Measurements from ENCODE around the gene CYP2F1. TPM values are rescaled to one million over a fixed set of nuclear protein-coding genes. Genes with fewer than 3 reads are reported as not detected.
A peak's percentile ranks its signal among the peaks of the same experiment; 100 is the strongest.
"Not testable (repeated sequence)": the region's sequence is repeated elsewhere in the genome, so short reads cannot be mapped to it uniquely, and the experiment has no call there.

Gene CYP2F1
- total and polyA plus RNA-seq, 10 of the 15 experiments (the other 5 are each of a cell fraction or from before 2014, with no cell fraction given) = not detected

DNA sequence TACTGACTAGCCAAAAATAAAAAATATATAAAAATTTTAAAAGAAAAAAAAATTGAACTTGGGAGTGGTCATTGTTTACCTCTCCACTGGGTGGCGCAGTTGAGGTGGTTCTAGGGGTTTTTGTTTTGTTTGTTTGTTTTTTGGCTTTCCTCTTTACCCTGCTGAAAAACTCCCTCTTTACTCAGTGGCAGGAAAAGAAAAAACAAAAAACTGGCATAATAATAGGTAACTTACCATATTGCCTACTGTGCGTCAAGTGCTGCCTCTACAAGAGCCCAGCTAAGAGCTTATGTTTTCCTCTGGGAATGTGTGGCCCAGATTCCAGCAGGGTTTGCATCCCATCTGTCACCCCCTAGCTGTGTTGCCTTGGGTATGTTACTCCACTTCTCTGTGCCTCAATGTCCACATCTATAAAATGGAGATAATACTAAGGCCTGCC is 12.6 kb downstream of the CYP2F1 start:
- in situ Hi-C loops (cut with MboI); BruUV-seq (replicated peaks); H2AFZ ChIP-seq (ENCODE audit: control insufficient read depth, low read depth, low read length); H3K27me3 ChIP-seq (replicated peaks in 1 of 2; ENCODE audit: control insufficient read depth in 2 of 2, insufficient read depth in 2 of 2, low read length in 1 of 2); H3K4me3 ChIP-seq; H3K27ac ChIP-seq (ENCODE audit: control insufficient read depth, insufficient read depth); H3K79me2 ChIP-seq (ENCODE audit: control insufficient read depth, insufficient read depth, low read length); H3K4me2 ChIP-seq (ENCODE audit: control insufficient read depth, insufficient read depth); H3K36me3 ChIP-seq (ENCODE audit: control insufficient read depth in 2 of 2, insufficient read depth in 2 of 2, low read length in 1 of 2); DNase-seq (ENCODE audit: low read depth, low spot score); intact Hi-C loops (cut with micrococcal nuclease; ENCODE audit: unreplicated experiment); FAIRE-seq; H3K9me3 ChIP-seq (replicated peaks; ENCODE audit: control insufficient read depth, insufficient read depth, low read length); ATAC-seq; H3K4me1 ChIP-seq (ENCODE audit: control insufficient read depth, insufficient read depth, low read length); H4K20me1 ChIP-seq (ENCODE audit: control insufficient read depth, insufficient read depth); H3K9ac ChIP-seq (ENCODE audit: control insufficient read depth, insufficient read depth, low read length): not testable (repeated sequence)
- POLR2A ChIA-PET = interaction anchor here (0.6 kb wide), 1 partner anchor 303 kb away, joined by 3 read pairs; no protein-coding TSS in a partner anchor
- peak; percentile 27; the same call in 1 of the 2 replicates for TF ChIP-seq SMC3 (IDR thresholded peaks at IDR 0.05; ENCODE audit: borderline replicate concordance, low read length)
- TF ChIP-seq RAD21 (IDR thresholded peaks at IDR 0.05; ENCODE audit: insufficient read depth, low read depth, low read length) = peak; percentile 47
- TF ChIP-seq CTCF (IDR thresholded peaks at IDR 0.05 in 2 of 3, conservative IDR thresholded peaks at IDR 0.05 in 1 of 3; ENCODE audit: control insufficient read depth in 2 of 3, extremely low read depth in 1 of 3, insufficient read depth in 1 of 3, low read depth in 3 of 3, low read length in 3 of 3) = peak; percentile 43 to 51 (median 48)
- CTCF ChIA-PET = interaction anchor here (0.6 to 1.3 kb wide), 7 partner anchors 18 to 463 kb away, joined by 3 to 9 read pairs (median 3); no protein-coding TSS in a partner anchor
- WGBS (ENCODE audit: insufficient coverage, insufficient replicate concordance, low lambda C conversion rate, missing lambda C conversion rate) = 50% methylated on average over 2 of the region's 2 CpGs
- SMC1A ChIA-PET (ENCODE audit: uncharacterized antibody, unreplicated experiment) = interaction anchor here (1.4 to 1.6 kb wide), 2 partner anchors 16 to 133 kb away, joined by 3 read pairs; no protein-coding TSS in a partner anchor
- RAD21 ChIA-PET (ENCODE audit: unreplicated experiment) = interaction anchor here (0.6 kb wide), 1 partner anchor 18 kb away, joined by 3 read pairs; no protein-coding TSS in a partner anchor

GRCh38 chr19:41127362-41127761 is 13.1 kb downstream of the CYP2F1 start:
- H3K27ac ChIP-seq (ENCODE audit: control insufficient read depth, insufficient read depth); H4K20me1 ChIP-seq (ENCODE audit: control insufficient read depth, insufficient read depth); BruUV-seq (replicated peaks); in situ Hi-C loops (cut with MboI); H3K4me3 ChIP-seq; POLR2A ChIA-PET; DNase-seq (ENCODE audit: low read depth, low spot score); H3K4me1 ChIP-seq (ENCODE audit: control insufficient read depth, insufficient read depth, low read length); H3K79me2 ChIP-seq (ENCODE audit: control insufficient read depth, insufficient read depth, low read length); H3K27me3 ChIP-seq (replicated peaks in 1 of 2; ENCODE audit: control insufficient read depth in 2 of 2, insufficient read depth in 2 of 2, low read length in 1 of 2); H3K36me3 ChIP-seq (ENCODE audit: control insufficient read depth in 2 of 2, insufficient read depth in 2 of 2, low read length in 1 of 2); H3K9ac ChIP-seq (ENCODE audit: control insufficient read depth, insufficient read depth, low read length); intact Hi-C loops (cut with micrococcal nuclease; ENCODE audit: unreplicated experiment); FAIRE-seq; H3K4me2 ChIP-seq (ENCODE audit: control insufficient read depth, insufficient read depth); H2AFZ ChIP-seq (ENCODE audit: control insufficient read depth, low read depth, low read length); H3K9me3 ChIP-seq (replicated peaks; ENCODE audit: control insufficient read depth, insufficient read depth, low read length); ATAC-seq: not testable (repeated sequence)
- SMC1A ChIA-PET (ENCODE audit: uncharacterized antibody, unreplicated experiment) = interaction anchor here (0.6 to 1.6 kb wide), 3 partner anchors 15 to 132 kb away, joined by 3 read pairs; no protein-coding TSS in a partner anchor
- CTCF ChIA-PET = interaction anchor here (0.6 to 1.3 kb wide), 4 partner anchors 17 to 464 kb away, joined by 3 to 9 read pairs (median 4); no protein-coding TSS in a partner anchor
- RAD21 ChIA-PET (ENCODE audit: unreplicated experiment) = interaction anchor here (0.9 kb wide), 1 partner anchor 181 kb away, joined by 3 read pairs; no protein-coding TSS in a partner anchor
- 73% methylated on average over 6 of the region's 7 CpGs for WGBS (ENCODE audit: insufficient coverage, insufficient replicate concordance, low lambda C conversion rate, missing lambda C conversion rate)
